ENCODE results near the gene APEX2.
A peak's percentile ranks its signal among the peaks of the same experiment; 100 is the strongest.

Gene APEX2

GRCh38 chrX:55056820-55057674 is 56.9 kb downstream of the APEX2 start:
- no peak overlapping the region for H3K4me3 ChIP-seq (ENCODE audit: insufficient read depth, low read length, poor library complexity, severe bottlenecking)
- no peak overlapping the region for H3K27ac ChIP-seq (ENCODE audit: low read depth, low read length)
- H3K27me3 ChIP-seq (ENCODE audit: low read length) = no peaks in the 10 kb centered on the region
- H3F3A ChIP-seq (ENCODE audit: insufficient read depth) = no peaks in the 10 kb centered on the region
- H3K9ac ChIP-seq (ENCODE audit: low read length) = no peak overlapping the region
- H4K20me1 ChIP-seq (ENCODE audit: low read depth, low read length) = no peaks in the 10 kb centered on the region
- H3K36me3 ChIP-seq (ENCODE audit: low read length) = no peaks in the 10 kb centered on the region
- peak overlapping the region; percentile 10 for H3K4me2 ChIP-seq (ENCODE audit: low read depth, low read length, poor library complexity, severe bottlenecking)
- H3K79me2 ChIP-seq (ENCODE audit: insufficient read depth, low read length) = no peaks in the 10 kb centered on the region
- H3K9me3 ChIP-seq (ENCODE audit: insufficient read depth, low read length) = no peaks in the 10 kb centered on the region
- H2AFZ ChIP-seq (ENCODE audit: low read depth, low read length, severe bottlenecking) = no peak overlapping the region
- TF ChIP-seq, protein P1, sequence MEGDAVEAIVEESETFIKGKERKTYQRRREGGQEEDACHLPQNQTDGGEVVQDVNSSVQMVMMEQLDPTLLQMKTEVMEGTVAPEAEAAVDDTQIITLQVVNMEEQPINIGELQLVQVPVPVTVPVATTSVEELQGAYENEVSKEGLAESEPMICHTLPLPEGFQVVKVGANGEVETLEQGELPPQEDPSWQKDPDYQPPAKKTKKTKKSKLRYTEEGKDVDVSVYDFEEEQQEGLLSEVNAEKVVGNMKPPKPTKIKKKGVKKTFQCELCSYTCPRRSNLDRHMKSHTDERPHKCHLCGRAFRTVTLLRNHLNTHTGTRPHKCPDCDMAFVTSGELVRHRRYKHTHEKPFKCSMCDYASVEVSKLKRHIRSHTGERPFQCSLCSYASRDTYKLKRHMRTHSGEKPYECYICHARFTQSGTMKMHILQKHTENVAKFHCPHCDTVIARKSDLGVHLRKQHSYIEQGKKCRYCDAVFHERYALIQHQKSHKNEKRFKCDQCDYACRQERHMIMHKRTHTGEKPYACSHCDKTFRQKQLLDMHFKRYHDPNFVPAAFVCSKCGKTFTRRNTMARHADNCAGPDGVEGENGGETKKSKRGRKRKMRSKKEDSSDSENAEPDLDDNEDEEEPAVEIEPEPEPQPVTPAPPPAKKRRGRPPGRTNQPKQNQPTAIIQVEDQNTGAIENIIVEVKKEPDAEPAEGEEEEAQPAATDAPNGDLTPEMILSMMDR (IDR thresholded peaks at IDR 0.05; ENCODE audit: insufficient read depth, low read length, poor library complexity, severe bottlenecking) = no peak
- no peak for TF ChIP-seq EZH2phosphoT487 (conservative IDR thresholded peaks at IDR 0.05; ENCODE audit: low read length)
- H3K9me2 ChIP-seq (replicated peaks; ENCODE audit: insufficient read depth, low read length) = no peaks in the 10 kb centered on the region

DNA sequence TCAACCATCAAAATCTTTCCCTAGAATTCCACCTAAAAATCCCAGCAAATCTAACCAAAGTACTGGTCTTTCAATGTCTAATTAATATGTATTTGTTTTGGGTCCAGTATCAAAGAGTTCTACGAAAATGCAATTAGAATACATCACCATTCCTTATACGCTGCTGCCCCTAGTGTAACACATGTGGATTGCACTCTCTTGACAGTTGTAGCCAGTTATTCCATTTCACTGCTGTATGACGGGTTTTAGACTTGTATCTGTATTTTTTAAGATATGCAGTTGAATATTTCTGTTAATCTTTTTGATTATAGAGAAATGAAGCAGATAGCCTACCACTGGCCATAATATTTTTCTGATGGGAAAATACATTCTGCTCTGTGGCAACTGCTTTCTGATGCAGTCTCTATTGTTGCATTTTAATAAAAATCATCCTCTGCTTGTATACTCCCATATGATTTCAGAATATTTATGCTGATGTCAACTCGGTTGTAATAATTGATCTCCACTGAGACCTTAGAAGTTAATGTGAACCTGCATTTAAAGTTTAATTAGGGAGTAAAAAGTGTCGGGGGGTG is 57.6 kb downstream of the APEX2 start:
- Histone ChIP-seq H2AFZ (ENCODE audit: low read depth, low read length, severe bottlenecking) (no peak overlapping the region), H4K20me1 (ENCODE audit: low read depth, low read length) (no peaks in the 10 kb centered on the region), H3K4me3 (ENCODE audit: insufficient read depth, low read length, poor library complexity, severe bottlenecking) (no peak overlapping the region)

More for the DNA sequence above, 57.6 kb downstream of the APEX2 start:
- H3K9me3 ChIP-seq (ENCODE audit: insufficient read depth, low read length) = no peaks in the 10 kb centered on the region
- peak overlapping the region; percentile 10 for H3K4me2 ChIP-seq (ENCODE audit: low read depth, low read length, poor library complexity, severe bottlenecking)
- no peak overlapping the region for H3K9ac ChIP-seq (ENCODE audit: low read length)
- TF ChIP-seq, protein P1 (IDR thresholded peaks at IDR 0.05; ENCODE audit: insufficient read depth, low read length, poor library complexity, severe bottlenecking) = peak; percentile 49
- no peak for TF ChIP-seq EZH2phosphoT487 (conservative IDR thresholded peaks at IDR 0.05; ENCODE audit: low read length)
- H3K9me2 ChIP-seq (replicated peaks; ENCODE audit: insufficient read depth, low read length) = no peaks in the 10 kb centered on the region
- H3K27me3 ChIP-seq (ENCODE audit: low read length) = no peaks in the 10 kb centered on the region
- no peaks in the 10 kb centered on the region for H3F3A ChIP-seq (ENCODE audit: insufficient read depth)
- H3K79me2 ChIP-seq (ENCODE audit: insufficient read depth, low read length) = no peaks in the 10 kb centered on the region
- H3K27ac ChIP-seq (ENCODE audit: low read depth, low read length) = no peak overlapping the region
- H3K36me3 ChIP-seq (ENCODE audit: low read length) = no peaks in the 10 kb centered on the region
